Activated CD8-positive, alpha-beta memory T cell treated with anti-CD3 and anti-CD28 coated beads for 4 hours (primary cell): Measurements from ENCODE around the gene ARL16.

ENCODE experiments used
- DNase-seq, 2 donors: peaks; one replicate each; pipeline ENCODE4 v3.0.0-alpha.2; 2020; ENCODE audit warnings: low read depth in 2 of 2

The ARL16 gene

GRCh38 chr17:81667754-81668153, 15.8 kb downstream of the ARL16 start:
- DNase-seq, result no peak

- DNase-seq, result peak; percentile 84 to 87
Measured at GRCh38 chr17:81666342-81667191, 17.0 kb downstream of the ARL16 start, which contains the start of the genes CCDC137 and OXLD1. CCDC137 (plus strand) TSS chr17:81666737; CDS start chr17:81666767, 30 bp downstream. OXLD1 (minus strand) TSS chr17:81666605; CDS start chr17:81666577, 28 bp downstream.

- no peak for DNase-seq
Measured at GRCh38 chr17:81666092-81666341, 17.6 kb downstream of the ARL16 start.

- DNase-seq, result peak in 1 of 2 donors; percentile 44
Measured at GRCh38 chr17:81665205-81666091, 18.1 kb downstream of the ARL16 start.

GRCh38 chr17:81664051-81664470, 19.5 kb downstream of the ARL16 start:
- DNase-seq, result no peak

- no peak for DNase-seq
Measured at GRCh38 chr17:81662002-81662401, 21.6 kb downstream of the ARL16 start.

- no peak for DNase-seq
Measured at GRCh38 chr17:81660441-81660840, 23.2 kb downstream of the ARL16 start.

GRCh38 chr17:81659038-81659437, 24.6 kb downstream of the ARL16 start:
- DNase-seq, result no peak

- DNase-seq, result no peak
Measured at GRCh38 chr17:81656835-81657234, 26.8 kb downstream of the ARL16 start.

- no peak for DNase-seq
Measured at GRCh38 chr17:81656118-81656743, 27.4 kb downstream of the ARL16 start, which contains the start of gene PDE6G. PDE6G (minus strand) TSS chr17:81656542; CDS start chr17:81653305, 3,237 bp downstream.

- DNase-seq, result no peak
Measured at GRCh38 chr17:81655378-81656117, 28.0 kb downstream of the ARL16 start.

- DNase-seq, result no peak
Measured at GRCh38 chr17:81652906-81653771, 30.5 kb downstream of the ARL16 start.

GRCh38 chr17:81651692-81652091, 31.9 kb downstream of the ARL16 start:
- DNase-seq, result no peak

- no peak for DNase-seq
Measured at GRCh38 chr17:81650951-81651350, 32.6 kb downstream of the ARL16 start.

- DNase-seq, result no peak
Measured at GRCh38 chr17:81648707-81649085, 34.9 kb downstream of the ARL16 start.

- DNase-seq, result no peak
Measured at GRCh38 chr17:81648013-81648706, 35.4 kb downstream of the ARL16 start.

- no peak for DNase-seq
Measured at GRCh38 chr17:81647640-81648012, 36.0 kb downstream of the ARL16 start.

GRCh38 chr17:81646869-81647600, 36.6 kb downstream of the ARL16 start:
- no peak for DNase-seq
